Right lobe of liver (tissue), 6 donors: ENCODE measurements around the gene CDC25A. TPM values are rescaled to one million over a fixed set of nuclear protein-coding genes. Genes with fewer than 3 reads are reported as not detected.

Experiments used
- ATAC-seq, 4 donors: fragments of 200-7000 bp; cut with Tn5 transposase; one replicate each; pipeline ENCODE4 v1.9.1; 2020; ENCODE audit warnings: mild to moderate bottlenecking in 4 of 4, moderate library complexity in 4 of 4
- DNase-seq, 3 donors: peaks; one replicate each; pipeline ENCODE4 v3.0.0-alpha.2; 2020
- H3K27ac ChIP-seq, 3 donors: fragments of 200-600 bp; one replicate each; pipeline ENCODE4 v1.8.0; 2022
- H3K27me3 ChIP-seq, 2 donors: fragments of 200-600 bp; one replicate each; pipeline ENCODE4 v1.8.0; 2022
- H3K36me3 ChIP-seq, 4 donors: fragments of 200-600 bp; sonication (generic) in 1 of 4; one replicate each; pipeline versions ENCODE4 v1.5.1 to v1.8.0; 2017 to 2022; ENCODE audit warnings: control low read depth in 1 of 4
- H3K4me1 ChIP-seq, 4 donors: fragments of 200-600 bp; sonication (generic) in 1 of 4; one replicate each; pipeline versions ENCODE4 v1.5.1 to v1.8.0; 2017 to 2022; ENCODE audit warnings: control low read depth in 1 of 4
- H3K4me3 ChIP-seq, 3 donors: fragments of 200-600 bp; one replicate each; pipeline ENCODE4 v1.8.0; 2022
- H3K9me3 ChIP-seq, 4 donors: fragments of 200-600 bp; sonication (generic) in 1 of 4; one replicate each; pipeline versions ENCODE4 v1.5.1 to v1.8.0; 2017 to 2022; ENCODE audit warnings: control low read depth in 1 of 4
- POLR2A ChIP-seq: fragments of 450-650 bp; IDR thresholded peaks from one replicate; pipeline ENCODE4 v1.6.1; 2017; ENCODE audit warnings: antibody characterized with exemption, mild to moderate bottlenecking
- WGBS: methylation state at CpG from one replicate; pipeline ENCODE4 v1.1.6; 2018; ENCODE audit warnings: low coverage, low lambda C conversion rate; ENCODE audit not compliant: insufficient coverage; ENCODE audit errors: missing lambda C conversion rate; 5-methylcytosine and 5-hydroxymethylcytosine counted together
- intact Hi-C, 2 donors: fragments of 100-400 bp; cut with DNase I; formaldehyde crosslinking; loops; one replicate each; pipeline versions ENCODE4 v1.11.2 to v1.14.1; 2022
- total RNA-seq, 6 experiments: library from RNA; depleted of rRNA in 2 of 6; stranded (reverse); fragments of >200 nt in 2 of 6; fragmentation: NEBNext Ultra II Directional in 3 of 6; extraction: Animal tissue kit (Norgen Biotek cat#: 25700) in 3 of 6; gene quantifications; one replicate each; pipeline versions ENCODE4 v1.1.0 to v1.2.4, GENCODE V29; 2016 to 2023
- TF ChIP-seq, protein P1 (sequence below), 4 donors: fragments of 200-600 bp in 3 of 4; fragments of 450-650 bp in 1 of 4; IDR thresholded peaks; one replicate each; pipeline versions ENCODE4 v1.5.1 to v1.8.0; 2016 to 2022; ENCODE audit warnings: antibody characterized with exemption in 4 of 4, mild to moderate bottlenecking in 2 of 4
- donor health status: DM: no; HTN: yes; CAD: no.
- donor health status: DM: no; HTN: no; CAD: no.
- donor health status: DM: no; HTN: no; CAD: no.
- donor health status: DM: no; HTN: yes; CAD: no.
- donor health status: DM: no; HTN: yes; CAD: no.

CDC25A gene
- total RNA-seq, 6 experiments from 2014 or later: 0.27 to 8.8 (median 0.56) TPM

DNA sequence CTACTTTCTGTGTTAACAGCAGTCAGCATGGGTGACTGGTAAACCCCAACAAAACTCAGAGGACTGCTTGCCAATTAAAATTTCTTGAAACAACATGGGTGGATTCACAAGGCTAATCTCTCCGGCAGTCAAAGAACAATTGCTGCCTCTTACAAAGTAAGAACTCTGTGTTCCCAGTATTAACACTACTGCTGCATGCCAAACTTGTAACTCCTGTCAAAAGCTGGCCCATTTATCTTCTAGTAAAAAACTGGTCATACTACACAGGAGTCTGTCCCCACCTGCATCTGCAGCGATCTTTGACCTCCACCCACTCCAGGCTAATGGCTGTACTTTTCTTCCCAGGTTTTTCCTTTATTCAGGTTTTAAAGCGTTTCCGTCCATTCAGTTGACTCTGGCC lies 44.0 kb upstream of the CDC25A start:
- H3K27ac ChIP-seq: no peak overlapping the region
- no peak overlapping the region for H3K4me3 ChIP-seq
- H3K9me3 ChIP-seq: no peaks in the 10 kb centered on the region
- ATAC-seq (no peak), DNase-seq (no peak)
- no peaks in the 10 kb centered on the region for H3K27me3 ChIP-seq
- H3K4me1 ChIP-seq: peaks cover 0 to 6% (median 0%) of the 10 kb centered on the region in 4 donors
- intact Hi-C loops: no loop called here
- TF ChIP-seq, protein P1, sequence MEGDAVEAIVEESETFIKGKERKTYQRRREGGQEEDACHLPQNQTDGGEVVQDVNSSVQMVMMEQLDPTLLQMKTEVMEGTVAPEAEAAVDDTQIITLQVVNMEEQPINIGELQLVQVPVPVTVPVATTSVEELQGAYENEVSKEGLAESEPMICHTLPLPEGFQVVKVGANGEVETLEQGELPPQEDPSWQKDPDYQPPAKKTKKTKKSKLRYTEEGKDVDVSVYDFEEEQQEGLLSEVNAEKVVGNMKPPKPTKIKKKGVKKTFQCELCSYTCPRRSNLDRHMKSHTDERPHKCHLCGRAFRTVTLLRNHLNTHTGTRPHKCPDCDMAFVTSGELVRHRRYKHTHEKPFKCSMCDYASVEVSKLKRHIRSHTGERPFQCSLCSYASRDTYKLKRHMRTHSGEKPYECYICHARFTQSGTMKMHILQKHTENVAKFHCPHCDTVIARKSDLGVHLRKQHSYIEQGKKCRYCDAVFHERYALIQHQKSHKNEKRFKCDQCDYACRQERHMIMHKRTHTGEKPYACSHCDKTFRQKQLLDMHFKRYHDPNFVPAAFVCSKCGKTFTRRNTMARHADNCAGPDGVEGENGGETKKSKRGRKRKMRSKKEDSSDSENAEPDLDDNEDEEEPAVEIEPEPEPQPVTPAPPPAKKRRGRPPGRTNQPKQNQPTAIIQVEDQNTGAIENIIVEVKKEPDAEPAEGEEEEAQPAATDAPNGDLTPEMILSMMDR (IDR thresholded peaks at IDR 0.05): no peak
- no peak for TF ChIP-seq POLR2A
- WGBS: 77% methylated on average over 4 of the region's 4 CpGs
- H3K36me3 ChIP-seq: no peaks in the 10 kb centered on the region

DNA sequence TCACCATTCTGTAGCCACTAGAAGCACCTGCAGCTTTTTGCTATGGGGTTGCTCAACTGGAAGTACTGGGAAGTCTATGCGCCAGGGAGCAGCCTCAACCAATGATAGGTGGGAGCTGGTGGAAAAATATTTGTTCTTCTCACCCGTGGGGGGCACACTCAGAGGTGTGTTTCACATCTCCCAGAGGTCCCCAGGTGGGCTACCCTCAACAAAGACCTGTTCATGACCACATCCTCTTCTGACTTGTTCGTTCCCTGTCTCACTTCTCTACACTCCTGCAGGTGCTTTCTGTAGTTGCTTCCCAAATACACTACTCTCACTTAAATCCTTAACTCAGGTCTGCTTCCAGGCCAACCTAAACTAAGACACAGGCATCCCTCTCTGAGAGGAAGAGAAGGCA lies 38.7 kb upstream of the CDC25A start:
- DNase-seq (no peak), ATAC-seq (no peak)
- intact Hi-C loops: no loop called here
- no peaks in the 10 kb centered on the region for H3K27me3 ChIP-seq
- no peak overlapping the region for H3K27ac ChIP-seq
- no peaks in the 10 kb centered on the region for H3K9me3 ChIP-seq
- TF ChIP-seq POLR2A: no peak
- TF ChIP-seq, protein P1 (IDR thresholded peaks at IDR 0.05): no peak
- no peaks in the 10 kb centered on the region for H3K36me3 ChIP-seq
- WGBS: no CpG with 5 or more reads among the region's 3 CpGs
- no peaks in the 10 kb centered on the region for H3K4me1 ChIP-seq
- no peak overlapping the region for H3K4me3 ChIP-seq

DNA sequence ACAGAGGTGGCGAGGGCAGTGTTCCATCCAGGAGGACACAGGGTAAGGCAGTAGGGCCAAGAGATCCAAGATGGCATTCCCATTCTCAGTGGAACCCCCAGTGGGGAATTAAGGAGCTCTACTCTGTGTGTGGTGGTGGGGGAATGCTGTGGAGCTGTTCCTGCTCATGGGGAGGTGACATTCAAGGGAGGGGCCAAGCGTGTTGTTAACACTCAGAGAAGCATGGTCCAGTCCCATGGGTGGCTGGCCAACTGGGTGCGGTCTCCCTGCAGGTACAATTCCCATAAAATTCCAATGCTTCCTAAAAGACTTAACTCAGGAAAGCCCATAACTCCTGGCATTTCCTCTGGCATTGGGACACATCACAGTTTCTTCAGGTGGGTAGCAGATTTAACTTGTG lies 37.4 kb upstream of the CDC25A start:
- no peak for ATAC-seq
- H3K4me3 ChIP-seq: no peak overlapping the region
- H3K9me3 ChIP-seq: no peaks in the 10 kb centered on the region
- H3K36me3 ChIP-seq: no peaks in the 10 kb centered on the region
- no peaks in the 10 kb centered on the region for H3K4me1 ChIP-seq
- H3K27ac ChIP-seq: no peak overlapping the region
- WGBS: no CpG with 5 or more reads among the region's 3 CpGs
- intact Hi-C loops: no loop called here
- no peaks in the 10 kb centered on the region for H3K27me3 ChIP-seq
- no peak for DNase-seq
- TF ChIP-seq POLR2A: no peak
- TF ChIP-seq, protein P1 (IDR thresholded peaks at IDR 0.05): no peak

DNA sequence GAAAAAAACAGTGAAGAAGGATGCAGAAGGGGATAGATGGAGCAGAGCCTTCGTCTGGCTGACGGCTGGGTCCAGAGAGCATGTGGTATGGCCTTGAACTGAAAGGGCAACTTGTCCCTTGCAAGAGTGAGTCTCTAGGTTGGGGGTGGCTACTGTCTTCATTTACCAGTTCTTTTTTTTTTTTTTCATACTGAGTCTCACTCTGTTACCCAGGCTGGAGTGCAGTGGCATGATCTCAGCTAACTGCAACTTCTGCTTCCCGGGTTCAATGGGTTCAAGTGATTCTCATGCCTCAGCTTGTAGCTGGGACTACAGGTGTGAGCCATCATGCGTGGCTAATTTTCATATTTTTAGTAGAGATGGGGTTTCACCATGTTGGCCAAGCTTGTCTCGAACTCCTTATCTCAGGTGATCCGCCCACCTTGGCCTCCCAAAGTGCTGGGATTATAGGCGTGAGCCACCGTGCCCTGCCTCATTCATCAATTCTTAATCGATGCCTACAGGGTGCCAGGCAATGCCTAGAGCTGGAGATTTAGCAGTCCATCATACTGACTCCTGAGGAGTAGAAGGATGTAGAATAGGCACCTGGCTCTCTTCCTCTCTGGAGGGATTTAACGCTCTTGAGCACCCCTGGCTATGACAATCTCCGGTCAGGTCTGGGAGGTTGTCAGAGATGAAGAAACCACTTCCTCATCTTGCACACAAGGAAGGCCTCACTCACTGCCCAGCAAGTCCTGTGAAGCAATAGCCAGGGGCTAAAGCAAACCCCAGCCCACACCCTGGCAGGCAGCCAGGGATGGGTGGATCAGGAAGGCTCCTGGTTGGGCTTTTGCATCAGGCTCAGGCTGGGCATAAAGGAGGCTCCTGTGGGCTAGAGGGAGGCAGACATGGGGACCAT lies 34.6 kb upstream of the CDC25A start, which contains the start of gene CAMP:
CAMP (plus strand) TSS at position 880 of the 898 bp plus-strand sequence; CDS start at position 897, 17 bp downstream.
- peak; percentile 43 to 70 (median 62) for ATAC-seq
- Histone ChIP-seq H3K9me3 (no peaks in the 10 kb centered on the region), H3K36me3 (no peaks in the 10 kb centered on the region), H3K4me3 (no peak within 1 kb of the TSS), H3K27ac (no peak within 1 kb of the TSS), H3K4me1 (no peaks in the 10 kb centered on the region), H3K27me3 (no peaks in the 10 kb centered on the region)
- intact Hi-C loops: no loop called here
- WGBS: 71% methylated on average over 8 of the region's 11 CpGs
- DNase-seq: peak; percentile 68 to 77 (median 72)
- TF ChIP-seq, protein P1 (IDR thresholded peaks at IDR 0.05): no peak
- TF ChIP-seq POLR2A: no peak
